Kidney (tissue), 14 donors: ENCODE measurements around the gene HES3. TPM values are rescaled to one million over a fixed set of nuclear protein-coding genes. Genes with fewer than 3 reads are reported as not detected.

Experiments
- DNase-seq, 5 donors: peaks; one replicate each; pipeline ENCODE4 v3.0.0-alpha.2; 2013 to 2020
- FAIRE-seq: peaks from 2 replicates; lab custom pipeline; 2012; peaks lifted over from hg19 to GRCh38; lab: Jason Lieb, UNC
- H3K27ac ChIP-seq, 2 donors: one replicate each; pipeline ENCODE4 v1.7.0; 2013; ENCODE audit warnings: low read depth in 2 of 2, low read length in 2 of 2, inconsistent platforms in 1 of 2
- H3K27me3 ChIP-seq: one replicate; pipeline ENCODE4 v1.7.1; 2013; ENCODE audit warnings: low read length, inconsistent platforms; ENCODE audit not compliant: control insufficient read depth, insufficient read depth
- H3K36me3 ChIP-seq, 3 donors: one replicate each; pipeline versions ENCODE4 v1.7.0 to v1.7.1; 2013; ENCODE audit warnings: low read length in 3 of 3, control low read depth in 1 of 3, inconsistent platforms in 1 of 3; ENCODE audit not compliant: insufficient read depth in 3 of 3, control insufficient read depth in 2 of 3
- H3K4me1 ChIP-seq, 3 donors: one replicate each; pipeline versions ENCODE4 v1.7.0 to v1.7.1; 2013; ENCODE audit warnings: low read length in 3 of 3, inconsistent platforms in 1 of 3, low read depth in 1 of 3; ENCODE audit not compliant: control insufficient read depth in 2 of 3, insufficient read depth in 2 of 3
- H3K4me3 ChIP-seq, 3 donors: one replicate each; pipeline versions ENCODE4 v1.7.0 to v1.8.1; 2013; ENCODE audit warnings: low read length in 3 of 3, control low read depth in 1 of 3, inconsistent platforms in 1 of 3
- H3K9ac ChIP-seq, 3 donors: one replicate each; pipeline versions ENCODE4 v1.7.0 to v1.7.1; 2013; ENCODE audit warnings: low read length in 3 of 3, control low read depth in 1 of 3, inconsistent platforms in 1 of 3
- H3K9me3 ChIP-seq, 3 donors: one replicate each; pipeline versions ENCODE4 v1.7.0 to v1.7.1; 2013; ENCODE audit warnings: low read length in 3 of 3, control low read depth in 1 of 3, inconsistent platforms in 1 of 3; ENCODE audit not compliant: control insufficient read depth in 2 of 3, insufficient read depth in 1 of 3
- intact Hi-C: fragments of 100-400 bp; cut with DNase I; formaldehyde crosslinking; loops from one replicate; pipeline ENCODE4 v1.11.1; 2022
- polyA plus RNA-seq: library from polyadenylated mRNA; stranded (reverse); fragments of 350-450 nt; fragmentation: Illumina TruSeq; extraction: RNeasy Lipid Tissue Mini Kit (QIAGEN cat#74804); gene quantifications from one replicate; pipeline ENCODE4 v1.2.3, GENCODE V29; 2014; ENCODE audit warnings: low read depth, low replicate concordance; ENCODE audit not compliant: insufficient read depth
- total RNA-seq: library from RNA; stranded (reverse); fragmentation: NEBNext Ultra II Directional; extraction: Animal tissue kit (Norgen Biotek cat#: 25700); gene quantifications from one replicate; pipeline ENCODE4 v1.2.1, GENCODE V29; 2021
- TF ChIP-seq, protein P1 (sequence below): IDR thresholded peaks from 3 replicates; pipeline ENCODE4 v1.5.1; 2012; ENCODE audit warnings: mild to moderate bottlenecking, moderate library complexity, borderline replicate concordance; ENCODE audit not compliant: insufficient read depth; ENCODE audit errors: extremely low read depth
- donor health status: control.
- donor health status: control.
- donor health status: control.
- donor health status: control.
- donor health status: control.
- donor health status: DM: yes; HTN: yes; CAD: no.
- donor health status: Normal renal cell carcinoma (clear cell type).

Gene HES3
- total and polyA plus RNA-seq, 2 donors from 2014 or later: not detected

DNA sequence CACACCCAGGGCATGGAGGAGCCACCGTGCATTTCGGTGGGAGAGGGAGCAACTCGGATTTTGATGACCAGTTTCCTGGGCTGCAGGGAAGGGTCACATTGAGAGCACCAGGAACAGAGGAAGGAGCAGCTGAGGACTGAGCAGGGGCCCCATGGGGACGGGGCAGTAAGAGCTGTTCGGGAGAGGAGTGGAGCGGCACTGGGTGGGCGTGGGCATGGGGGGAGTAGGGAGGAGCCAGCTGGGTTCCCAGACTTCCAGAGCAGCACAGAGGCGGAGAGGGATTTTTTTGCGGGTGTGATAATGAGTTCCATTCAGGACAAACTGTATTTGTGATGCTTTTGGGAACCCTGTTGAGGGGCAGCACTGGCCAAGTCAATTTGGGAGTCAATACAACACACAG lies 34.3 kb downstream of the HES3 start:
- no peak for DNase-seq
- H3K9ac ChIP-seq: no peak overlapping the region
- H3K27ac ChIP-seq: no peak overlapping the region
- TF ChIP-seq, protein P1, sequence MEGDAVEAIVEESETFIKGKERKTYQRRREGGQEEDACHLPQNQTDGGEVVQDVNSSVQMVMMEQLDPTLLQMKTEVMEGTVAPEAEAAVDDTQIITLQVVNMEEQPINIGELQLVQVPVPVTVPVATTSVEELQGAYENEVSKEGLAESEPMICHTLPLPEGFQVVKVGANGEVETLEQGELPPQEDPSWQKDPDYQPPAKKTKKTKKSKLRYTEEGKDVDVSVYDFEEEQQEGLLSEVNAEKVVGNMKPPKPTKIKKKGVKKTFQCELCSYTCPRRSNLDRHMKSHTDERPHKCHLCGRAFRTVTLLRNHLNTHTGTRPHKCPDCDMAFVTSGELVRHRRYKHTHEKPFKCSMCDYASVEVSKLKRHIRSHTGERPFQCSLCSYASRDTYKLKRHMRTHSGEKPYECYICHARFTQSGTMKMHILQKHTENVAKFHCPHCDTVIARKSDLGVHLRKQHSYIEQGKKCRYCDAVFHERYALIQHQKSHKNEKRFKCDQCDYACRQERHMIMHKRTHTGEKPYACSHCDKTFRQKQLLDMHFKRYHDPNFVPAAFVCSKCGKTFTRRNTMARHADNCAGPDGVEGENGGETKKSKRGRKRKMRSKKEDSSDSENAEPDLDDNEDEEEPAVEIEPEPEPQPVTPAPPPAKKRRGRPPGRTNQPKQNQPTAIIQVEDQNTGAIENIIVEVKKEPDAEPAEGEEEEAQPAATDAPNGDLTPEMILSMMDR: no peak
- no peak for FAIRE-seq
- H3K27me3 ChIP-seq: no peaks in the 10 kb centered on the region
- H3K36me3 ChIP-seq: no peaks in the 10 kb centered on the region
- no peaks in the 10 kb centered on the region for H3K9me3 ChIP-seq
- intact Hi-C loops: no loop called here
- H3K4me1 ChIP-seq: peaks cover 2 to 18% (median 4%) of the 10 kb centered on the region in 3 donors
- no peak overlapping the region for H3K4me3 ChIP-seq

DNA sequence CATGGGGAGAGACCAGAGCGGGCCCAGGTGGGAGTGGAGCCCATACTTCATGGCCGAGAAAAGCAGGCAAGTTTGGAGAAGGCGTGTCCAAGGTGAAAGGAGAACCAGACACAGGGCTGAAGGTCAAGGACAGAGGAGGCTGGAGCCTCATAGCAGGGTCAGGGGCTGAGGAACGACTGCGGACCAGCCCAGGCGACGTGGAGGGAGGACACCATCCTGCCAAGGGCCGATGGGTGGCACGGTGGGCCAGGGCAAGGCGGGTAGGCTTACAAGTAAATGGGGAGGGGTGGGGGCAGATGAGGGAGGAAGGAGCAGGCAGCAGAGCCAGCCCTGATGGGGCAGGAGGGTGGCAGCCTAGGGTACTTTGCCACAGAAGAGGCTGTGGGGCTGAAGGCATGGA lies 35.1 kb downstream of the HES3 start:
- Histone ChIP-seq H3K4me3 (no peak overlapping the region), H3K27me3 (no peaks in the 10 kb centered on the region), H3K4me1 (peaks cover 2 to 14% (median 2%) of the 10 kb centered on the region in 3 donors), H3K27ac (no peak overlapping the region), H3K36me3 (no peaks in the 10 kb centered on the region), H3K9ac (no peak overlapping the region), H3K9me3 (no peaks in the 10 kb centered on the region)
- intact Hi-C loops: no loop called here
- DNase-seq: peak in 2 of 5 donors; percentile 49 to 65
- TF ChIP-seq, protein P1: no peak
- no peak for FAIRE-seq

DNA sequence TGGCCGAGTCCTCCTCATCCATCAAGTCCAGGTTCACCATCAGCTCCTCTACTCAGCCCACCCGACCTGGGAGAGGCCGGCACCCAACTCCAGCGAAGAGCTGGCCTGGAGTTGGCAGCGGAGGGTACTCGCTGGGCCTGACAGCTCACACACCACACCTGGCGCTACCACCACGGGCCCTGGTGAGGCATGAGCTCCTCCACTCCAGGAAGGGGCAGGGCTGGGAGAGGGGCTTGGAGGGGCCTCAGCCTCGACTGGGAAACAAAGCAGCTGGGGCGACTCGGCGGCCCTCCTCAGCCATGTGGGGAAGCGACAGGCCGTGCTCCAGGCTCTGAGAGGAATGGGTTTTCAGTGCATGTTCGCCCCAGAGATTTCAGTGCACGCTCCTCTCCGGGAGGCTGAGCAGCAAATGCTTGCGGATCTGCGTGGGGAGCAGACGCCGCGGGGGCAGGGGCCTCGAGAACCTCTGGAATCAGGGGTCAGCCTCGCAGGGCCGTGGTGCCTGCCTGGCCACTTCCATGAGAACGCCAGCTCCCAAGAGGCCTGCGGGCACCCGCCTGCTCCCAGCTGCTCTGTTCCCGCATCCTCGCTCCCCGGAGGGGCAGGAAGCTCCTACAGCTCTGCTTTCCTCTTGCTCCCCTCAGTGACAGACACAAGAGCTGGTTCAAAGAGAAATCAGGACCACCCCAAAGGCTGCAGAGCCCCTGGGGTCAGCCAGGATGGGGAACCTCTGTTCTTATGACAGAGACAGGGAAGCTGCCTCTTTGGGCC lies 35.8 kb downstream of the HES3 start:
- peaks cover 0 to 10% (median 2%) of the 10 kb centered on the region in 3 donors for H3K4me1 ChIP-seq
- no peaks in the 10 kb centered on the region for H3K9me3 ChIP-seq
- H3K36me3 ChIP-seq: no peaks in the 10 kb centered on the region
- H3K27ac ChIP-seq: no peak overlapping the region
- FAIRE-seq (no peak), DNase-seq (peak in 2 of 5 donors; percentile 63 to 76)
- TF ChIP-seq, protein P1: no peak
- intact Hi-C loops: no loop called here
- no peaks in the 10 kb centered on the region for H3K27me3 ChIP-seq
- no peak overlapping the region for H3K4me3 ChIP-seq
- H3K9ac ChIP-seq: no peak overlapping the region
